HG03025 (cell line): ENCODE measurements around the gene FXYD2.

Source experiments
- ATAC-seq: cut with Tn5 transposase; IDR thresholded peaks from one replicate; pipeline ENCODE4 v1.9.1; 2021; ENCODE audit warnings: mild to moderate bottlenecking, moderate library complexity; ENCODE audit not compliant: unreplicated experiment, low FRiP score

The FXYD2 gene

DNA sequence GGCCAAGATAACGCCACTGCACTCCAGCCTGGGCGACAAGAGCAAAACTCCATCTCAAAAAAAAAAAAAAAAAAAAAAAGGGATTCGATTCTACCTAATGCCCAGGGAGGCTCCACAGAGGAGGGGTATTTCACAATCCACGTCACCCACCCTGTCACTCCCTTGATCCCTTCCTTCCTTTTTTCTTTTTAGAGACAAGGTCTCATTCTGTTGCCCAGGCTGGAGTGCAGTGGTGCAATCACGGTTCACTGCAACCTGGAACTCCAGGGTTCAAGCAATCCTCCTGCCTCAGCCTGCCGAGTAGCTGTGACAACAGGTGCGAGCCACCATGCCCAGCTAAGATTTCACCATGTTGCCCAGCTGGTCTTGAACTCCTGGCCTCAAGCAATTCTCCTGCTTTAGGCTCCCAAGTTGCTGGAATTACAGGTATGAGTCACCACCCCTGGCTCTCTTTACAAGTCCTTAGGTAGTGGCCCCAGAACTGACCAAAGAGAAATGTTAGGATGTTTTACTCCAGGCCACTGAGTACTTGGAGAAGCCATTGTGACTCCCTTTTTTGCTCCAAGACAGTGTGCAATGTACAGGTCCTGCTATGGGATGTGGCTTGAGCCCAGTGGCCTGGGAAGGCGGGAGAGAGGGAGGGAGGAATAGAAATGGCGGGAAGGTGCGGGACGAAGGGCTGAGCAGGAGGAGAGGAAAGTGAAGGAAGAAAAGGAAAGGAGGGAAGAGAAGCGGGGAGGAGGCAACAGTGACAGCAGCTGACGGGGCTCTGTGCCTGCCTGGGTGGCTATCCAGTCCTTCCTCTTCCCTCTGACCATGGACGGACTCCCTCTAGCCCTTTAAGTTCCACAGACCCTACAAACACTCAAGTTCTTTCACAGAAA lies 11.8 kb upstream of the FXYD2 start:
- ATAC-seq = no peak

DNA sequence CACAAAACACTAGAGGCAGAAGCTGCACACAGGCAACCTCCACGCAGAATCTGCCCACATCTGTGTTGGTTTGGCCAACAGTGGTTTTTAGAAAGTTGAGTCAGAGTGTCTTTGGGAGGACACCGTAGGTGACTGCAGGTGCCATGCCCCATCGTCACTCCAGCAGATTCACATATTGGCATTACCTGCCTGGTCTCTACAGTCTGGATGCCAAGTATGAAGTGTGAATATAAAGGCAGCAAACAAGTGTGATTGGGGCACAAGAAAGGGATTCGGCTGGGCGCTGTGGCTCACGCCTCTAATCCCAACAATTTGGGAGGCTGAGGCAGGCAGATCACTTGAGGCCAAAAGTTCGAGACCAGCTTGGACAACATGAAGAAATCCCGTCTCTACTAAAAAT lies 11.0 kb upstream of the FXYD2 start:
- no peak for ATAC-seq

DNA sequence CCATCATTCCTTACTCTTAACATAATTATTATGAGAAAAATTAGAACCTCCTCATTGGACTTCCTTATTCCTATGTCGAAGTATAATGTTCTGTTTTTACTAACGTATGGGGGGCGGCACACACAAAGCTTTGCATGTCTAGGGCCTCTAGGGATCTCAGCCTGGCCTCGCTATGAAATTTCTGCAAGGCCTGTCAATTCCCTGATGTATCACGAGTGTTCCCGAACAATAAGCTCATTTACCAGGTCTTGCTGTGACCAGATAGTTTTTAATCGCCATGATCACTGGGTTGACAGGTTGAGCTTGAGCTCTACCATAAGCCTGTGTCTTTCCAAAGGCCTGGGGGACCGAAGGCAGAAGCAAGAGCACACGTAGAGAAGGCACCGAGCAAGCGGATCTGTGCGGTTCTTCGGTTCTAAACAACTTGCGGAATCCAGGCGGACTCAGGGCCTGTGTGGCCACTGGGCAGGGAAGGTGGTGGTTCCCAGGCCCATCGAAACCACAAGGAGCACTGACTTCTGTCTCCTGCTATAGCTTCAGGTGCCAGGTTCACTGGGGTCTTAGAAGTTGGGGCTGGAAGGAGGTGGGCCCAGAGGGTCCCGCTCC lies 10.4 kb upstream of the FXYD2 start:
- no peak for ATAC-seq

DNA sequence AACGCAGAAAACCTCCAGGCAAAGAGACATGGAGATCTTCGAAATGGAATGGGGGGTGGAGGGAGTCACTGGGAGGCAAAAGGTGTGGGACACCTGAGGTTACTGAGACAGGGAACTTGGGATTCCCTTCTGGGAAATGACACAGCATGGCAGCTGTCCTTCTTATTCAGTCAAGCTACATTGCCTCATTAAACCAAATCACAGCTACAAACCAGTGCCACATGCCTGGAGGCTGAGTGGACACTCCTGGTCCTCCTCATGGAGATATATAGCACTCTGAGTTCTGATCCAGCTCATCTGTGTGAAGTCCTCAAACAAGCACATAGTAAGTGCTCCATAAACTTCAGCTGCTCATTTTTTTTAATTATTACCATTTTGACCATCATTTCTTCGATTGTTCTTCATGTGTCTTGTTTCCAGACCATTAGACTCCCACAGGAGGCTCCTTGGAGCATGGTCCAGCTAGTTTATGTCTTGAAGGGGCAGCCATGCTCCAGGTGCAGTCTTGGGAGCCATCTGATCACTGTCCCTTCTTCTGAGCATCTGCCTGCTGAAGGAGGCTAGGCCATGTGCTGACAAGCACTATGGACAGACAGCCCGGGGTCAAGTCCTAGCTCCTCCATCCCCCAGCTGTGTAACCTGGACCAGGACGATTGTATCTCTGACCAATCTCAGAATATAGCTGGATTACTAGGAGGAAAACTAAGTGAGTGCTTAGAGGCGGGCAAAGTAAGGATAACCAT lies 9.7 kb upstream of the FXYD2 start:
- no peak for ATAC-seq

DNA sequence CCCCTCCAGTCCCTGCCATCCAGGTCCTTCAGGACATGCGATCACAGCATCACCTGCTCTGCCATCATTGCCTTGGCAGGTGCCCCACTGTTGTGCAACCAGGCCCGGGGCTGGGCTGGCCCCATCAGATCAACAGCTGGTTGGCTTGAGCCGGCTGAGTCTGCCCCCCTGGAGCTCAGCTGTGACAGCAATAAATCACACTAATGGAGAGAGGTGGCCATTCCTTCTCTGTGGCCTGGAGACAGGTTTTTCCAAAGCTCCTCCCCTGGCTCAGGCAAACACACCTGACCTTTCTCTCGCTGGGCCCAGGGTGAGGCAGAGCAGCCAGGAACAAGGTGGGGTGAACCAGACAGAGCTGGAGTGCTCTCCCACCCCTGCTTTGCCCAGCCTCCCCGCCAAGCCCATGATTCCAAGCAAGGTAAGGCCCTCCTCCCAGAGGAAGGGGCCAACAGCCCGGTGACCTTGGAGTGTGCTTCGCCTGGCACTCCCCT lies 8.9 kb upstream of the FXYD2 start:
- ATAC-seq = no peak

DNA sequence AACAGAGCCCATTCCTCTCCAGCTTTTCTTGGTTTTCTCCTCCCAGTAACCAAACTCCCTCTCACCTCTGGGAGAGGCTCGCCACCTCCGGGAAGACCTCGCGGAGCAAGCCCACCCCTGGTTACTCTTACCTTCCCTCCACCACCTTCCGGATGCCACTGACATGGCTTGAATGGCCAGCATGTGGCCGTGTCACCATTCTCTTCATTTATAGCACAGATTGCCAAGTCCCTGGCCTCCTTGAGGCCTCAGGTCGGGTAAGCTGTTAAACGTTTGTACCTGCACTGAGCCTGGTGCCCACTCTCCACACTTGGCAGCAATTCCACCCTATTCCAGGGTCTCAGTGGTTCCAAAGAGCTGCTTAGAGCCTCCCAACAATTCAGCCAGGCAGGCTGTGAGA lies 8.0 kb upstream of the FXYD2 start:
- no peak for ATAC-seq

DNA sequence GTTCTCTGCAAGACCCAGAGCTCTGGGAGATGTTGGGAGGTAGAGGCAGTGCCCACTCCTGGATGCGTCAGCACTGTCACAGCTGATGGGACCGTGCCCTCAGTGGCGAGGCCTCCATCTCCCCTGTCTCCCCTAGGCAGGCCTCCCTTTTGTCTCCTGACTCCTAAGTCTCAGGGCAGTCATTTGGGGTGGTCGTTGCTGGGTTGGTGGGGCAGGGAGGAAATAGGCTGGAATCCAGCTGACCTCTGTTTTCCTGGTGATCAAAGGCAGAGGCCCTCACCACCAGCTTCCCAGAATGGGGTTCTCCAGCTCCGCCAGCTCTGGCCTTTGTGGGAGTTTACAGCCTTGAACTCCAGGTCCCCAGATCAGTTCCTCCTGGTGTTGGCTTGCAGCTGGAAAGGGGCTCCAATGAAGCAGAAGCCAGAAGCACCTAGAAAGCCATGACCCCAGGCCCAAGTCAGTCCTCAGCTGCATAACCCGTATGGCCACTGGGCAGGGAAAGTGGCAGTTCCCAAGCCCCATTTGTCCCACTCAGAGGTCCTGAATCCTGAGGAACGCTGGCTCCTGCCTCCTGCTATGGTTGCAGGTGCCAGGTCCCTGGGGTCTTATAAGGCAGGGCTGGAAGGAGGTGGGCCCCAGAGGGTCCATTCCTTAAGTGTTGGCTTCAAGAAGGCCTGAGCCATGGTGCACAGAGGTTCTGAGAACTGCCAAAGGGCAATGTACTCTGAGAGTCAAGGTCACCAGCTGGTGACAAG lies 7.3 kb upstream of the FXYD2 start:
- no peak for ATAC-seq

DNA sequence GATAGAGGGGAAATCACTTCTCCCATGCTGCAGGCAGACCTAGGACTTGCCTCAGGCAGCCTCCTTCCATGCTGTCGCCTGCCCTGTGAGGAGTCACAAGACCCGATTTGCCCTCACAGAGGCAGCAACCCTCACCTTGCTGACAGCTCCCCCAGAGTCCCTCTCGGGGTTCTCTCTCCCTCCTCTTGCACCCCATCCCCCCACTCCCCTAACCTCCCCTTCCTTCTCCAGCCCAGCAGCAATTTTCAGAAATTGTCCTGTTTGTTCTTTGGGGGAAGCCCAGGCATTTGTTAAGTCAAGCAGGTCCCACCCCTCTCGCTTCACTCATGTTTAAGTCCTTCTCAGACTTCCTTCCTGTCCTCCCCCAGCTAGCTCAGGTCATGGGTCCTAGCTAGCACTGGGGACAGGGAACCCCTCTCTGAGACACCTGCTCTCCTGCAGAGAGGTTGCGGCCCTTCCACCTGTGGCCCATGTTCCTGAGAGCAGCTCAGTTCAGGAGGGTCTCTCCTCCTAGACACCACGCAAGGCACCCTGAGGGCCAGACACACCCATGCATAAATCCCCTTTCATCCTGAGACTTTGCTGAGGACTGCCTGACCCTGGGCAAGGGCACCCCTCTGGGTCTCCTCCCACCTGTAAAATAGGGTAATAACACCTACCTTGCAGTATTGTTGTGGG lies 6.3 kb upstream of the FXYD2 start:
- ATAC-seq = no peak

DNA sequence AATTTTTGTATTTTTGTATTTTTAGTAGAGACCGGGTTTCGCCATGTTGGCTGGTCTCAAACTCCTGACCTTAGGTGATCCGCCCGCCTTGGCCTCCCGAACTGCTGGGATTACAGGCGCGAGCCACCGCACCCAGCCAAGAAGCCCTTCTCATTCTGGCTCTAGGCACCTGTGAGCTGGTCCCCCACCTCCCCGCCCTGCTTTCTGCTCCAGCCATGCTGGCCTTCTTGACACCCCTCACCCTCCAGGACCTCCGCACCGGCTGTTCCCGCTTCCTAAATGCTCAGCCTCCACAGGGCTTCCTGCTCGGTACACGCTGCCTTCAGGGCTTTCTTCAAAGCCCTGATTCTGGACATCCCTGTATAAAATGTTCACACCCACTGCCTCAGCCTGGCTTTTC lies 5.5 kb upstream of the FXYD2 start:
- no peak for ATAC-seq

DNA sequence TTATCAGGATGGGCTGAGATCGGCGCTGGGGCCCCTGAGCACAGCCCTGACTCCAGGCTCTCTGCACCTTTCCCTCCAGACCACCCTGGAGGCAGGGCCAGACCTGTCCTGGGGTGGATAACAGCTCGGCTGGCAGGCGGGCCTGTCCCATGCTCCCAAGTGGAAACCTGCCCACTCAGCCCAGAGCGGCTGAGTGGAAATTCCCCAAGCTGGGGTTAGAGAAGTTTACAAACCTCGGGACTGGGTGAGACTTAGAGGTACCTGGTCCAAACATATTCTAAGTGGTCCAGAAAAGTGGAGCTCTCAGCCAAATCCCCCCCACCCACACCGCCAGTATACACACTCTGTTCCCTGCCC lies 4.8 kb upstream of the FXYD2 start:
- ATAC-seq = no peak

DNA sequence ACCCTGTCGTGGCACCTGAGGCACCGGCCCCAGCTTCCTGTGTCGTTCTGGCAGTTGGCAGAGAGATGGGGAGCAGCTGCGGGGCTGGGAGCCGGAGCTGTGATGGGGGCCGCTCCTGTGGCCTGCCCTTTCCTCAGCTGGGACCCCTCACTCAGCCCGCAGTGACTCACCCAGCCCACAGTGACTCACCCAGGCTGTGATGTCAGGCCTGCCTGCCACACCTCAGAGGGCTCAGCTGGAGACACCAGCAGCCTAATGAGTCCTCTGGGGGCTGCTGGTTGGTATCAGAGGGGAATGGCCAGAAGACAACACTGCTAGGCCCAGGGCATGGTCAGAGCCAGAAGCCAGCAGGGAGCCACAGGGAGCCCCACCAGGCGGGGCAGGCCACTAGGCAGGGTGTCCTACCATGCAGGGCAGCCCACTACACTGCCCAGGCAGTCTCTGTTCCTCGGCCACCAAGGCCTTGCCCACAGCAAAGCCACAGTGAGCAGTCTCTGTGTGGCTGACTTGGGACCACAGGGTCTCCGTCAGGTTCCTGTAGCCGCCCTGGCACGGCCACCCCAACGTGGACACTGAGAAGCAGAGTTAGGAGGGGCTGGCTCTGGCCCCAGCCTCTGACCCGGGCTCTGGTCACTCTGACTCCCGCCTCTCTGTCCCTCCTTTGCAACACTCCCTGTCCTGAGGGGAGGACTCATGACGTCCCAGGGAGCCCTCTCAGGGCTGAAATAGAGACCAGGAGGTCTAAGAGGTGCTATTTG lies 4.2 kb upstream of the FXYD2 start:
- no peak for ATAC-seq

DNA sequence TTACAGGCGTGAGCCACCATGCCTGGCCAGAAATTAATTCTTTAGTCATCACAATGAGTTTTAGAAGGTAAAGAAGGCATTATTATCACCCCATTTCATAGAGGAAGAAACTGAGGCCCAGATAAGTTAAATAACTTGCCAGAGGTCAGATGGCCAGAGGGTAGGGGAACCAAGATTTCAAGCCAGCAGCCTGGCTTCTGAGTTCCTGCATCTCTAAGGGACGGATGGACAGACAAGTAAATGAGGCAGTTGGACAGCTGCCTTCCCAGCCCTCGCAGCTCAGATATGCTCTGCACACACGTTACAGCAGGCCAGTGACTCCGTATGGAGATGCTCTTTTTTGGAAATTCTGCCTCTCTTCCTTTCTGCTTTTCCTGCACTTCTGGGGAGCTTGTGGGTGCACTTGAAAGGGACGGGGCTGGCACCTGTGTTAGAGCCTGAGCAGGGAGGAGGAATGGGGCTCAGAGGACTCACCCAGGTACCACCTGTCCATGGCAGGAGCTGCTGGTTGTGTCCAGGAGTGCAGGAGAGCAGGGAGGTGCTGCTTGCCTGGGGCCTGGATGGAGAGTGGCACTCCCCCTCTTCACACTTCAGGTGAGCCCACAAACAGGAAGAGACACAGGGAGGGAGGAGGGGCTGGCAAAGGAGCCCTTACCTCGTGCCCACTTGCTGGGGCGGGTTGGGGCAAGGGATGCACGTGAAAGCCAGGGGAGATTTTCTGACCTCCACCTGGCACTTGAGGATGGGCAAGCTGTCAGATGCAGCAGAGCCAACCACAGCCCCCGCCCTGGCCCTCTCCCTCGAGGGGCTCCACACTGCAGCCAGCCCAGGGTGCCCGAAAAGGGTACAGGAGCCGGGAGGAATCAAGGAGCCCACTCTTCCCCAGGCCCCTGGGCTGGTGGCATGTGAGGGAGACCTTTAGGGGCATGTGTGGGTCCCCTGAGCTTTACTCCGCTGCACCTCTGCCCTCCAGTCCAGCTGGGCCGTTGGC lies 3.3 kb upstream of the FXYD2 start:
- ATAC-seq = no peak

DNA sequence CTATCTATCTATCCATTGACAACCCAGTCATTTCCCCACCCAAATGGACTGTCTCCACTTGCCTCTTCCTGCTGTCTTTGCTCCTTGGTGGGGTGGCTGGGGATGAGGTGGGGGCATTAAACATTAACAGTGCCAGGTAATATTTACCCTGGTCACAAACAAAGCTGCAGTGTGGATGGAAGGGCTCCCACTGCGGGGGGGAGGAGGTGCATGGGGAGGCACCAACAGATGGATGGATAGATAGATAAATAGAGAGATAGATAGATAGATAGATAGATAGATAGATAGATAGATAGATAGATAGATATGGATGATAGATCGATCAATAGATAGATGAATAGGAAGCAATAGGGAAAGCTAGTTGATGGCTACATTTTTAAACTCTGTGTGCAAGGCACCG lies 2.3 kb upstream of the FXYD2 start:
- ATAC-seq = no peak

DNA sequence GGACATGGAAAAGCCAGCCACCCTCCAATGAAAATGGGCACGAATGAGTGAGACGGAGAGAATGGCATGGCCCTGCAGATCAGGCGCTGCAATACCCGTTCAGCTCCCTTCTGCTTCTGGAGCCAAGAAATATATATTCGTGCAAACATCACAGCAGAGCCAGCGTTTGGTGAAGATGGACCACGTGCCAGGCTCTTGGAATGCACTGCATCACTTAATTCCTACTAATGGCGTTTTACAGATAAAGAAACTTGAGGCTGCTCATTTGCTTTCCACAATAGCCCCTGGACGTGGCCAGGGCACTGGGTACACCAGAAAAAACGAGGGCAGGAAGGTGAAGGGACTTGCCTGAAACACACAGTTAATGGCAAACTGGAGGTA lies 1.6 kb upstream of the FXYD2 start:
- ATAC-seq = no peak

DNA sequence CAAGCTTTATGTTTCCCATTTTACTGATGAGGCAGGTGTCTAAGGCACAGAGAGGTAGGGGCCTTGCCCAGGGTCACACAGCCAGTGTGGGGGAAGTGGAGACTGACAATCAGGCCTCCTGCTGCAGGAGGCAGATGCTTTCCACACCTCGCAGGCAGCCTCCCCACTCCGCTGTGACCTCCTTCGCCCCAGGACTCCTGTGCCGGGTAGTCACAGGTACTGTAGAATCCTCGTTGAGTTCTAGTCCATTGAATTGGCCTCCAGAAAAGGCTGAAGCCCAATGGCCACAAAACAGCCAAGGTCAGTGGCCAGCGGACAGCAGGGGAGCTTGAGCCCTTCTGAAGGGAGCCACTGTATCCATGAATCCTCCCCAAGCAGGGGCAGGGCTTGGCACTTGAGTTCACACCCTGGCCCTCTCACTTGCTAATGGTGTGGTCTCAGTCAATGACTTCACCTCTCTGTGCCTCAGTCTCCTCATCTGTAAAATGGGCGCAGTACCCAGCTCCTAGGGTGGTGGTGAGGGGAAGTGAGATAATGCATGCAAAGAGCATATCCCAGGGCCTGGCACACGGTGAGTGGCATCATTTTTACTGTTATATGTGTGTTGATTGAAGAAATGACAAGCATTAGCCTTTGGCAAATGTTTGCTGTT lies 1.1 kb upstream of the FXYD2 start:
- ATAC-seq = no peak

DNA sequence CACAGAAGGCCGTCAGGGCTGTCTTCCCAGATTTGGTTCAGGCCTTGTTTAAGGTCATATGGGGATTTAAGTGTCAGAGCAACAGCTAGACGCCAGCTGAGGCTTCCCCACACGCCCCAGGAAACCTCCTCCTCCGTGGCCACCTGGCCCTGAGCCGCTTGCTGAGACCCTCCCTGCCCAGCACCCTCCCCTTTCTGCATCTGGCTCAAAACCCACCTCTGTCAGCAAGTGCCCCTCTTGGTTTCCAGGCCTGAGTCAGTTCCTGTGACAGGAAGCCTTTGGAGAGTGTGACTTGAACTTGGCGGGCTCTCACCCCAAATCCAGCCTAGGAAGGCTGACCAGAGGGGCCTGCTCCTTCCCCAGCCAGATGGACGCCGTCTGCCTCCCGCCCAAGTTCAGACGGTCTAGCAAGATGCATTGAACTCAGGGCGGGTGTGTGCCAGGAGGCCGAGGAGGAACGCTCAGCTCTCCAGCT lies 561 bp downstream of the FXYD2 start:
- no peak for ATAC-seq

DNA sequence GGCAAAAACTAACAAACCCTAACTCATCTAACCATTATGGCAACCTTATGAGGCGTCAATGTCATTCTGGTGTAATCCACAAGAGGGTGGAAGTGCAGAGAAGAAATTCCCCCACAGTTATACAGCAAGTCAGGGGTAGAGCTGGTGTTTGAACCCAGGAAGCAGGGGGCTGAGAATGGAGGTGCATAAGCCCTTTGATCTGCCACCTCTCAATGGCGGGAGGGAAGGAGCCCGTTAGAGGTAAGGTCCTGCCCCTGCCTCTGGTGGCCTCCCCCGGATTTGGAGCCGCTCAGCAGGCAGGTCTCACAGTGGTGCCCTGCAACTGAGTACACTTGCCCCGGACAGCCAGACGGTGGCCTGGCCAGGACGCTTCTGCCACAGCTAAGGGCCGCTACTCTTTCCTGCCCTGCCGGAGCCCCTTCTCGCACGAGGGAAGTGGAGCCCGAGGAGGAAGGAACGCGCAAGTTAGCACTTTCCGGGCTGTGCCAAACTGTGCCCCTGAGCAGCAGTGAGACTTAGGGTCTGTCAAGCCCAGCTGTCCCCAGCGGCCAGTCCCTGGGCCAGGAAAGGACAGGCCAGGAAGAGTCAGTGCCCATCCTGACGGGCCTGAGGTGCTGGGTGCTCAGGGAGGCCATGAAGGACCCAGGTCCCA lies 1.1 kb downstream of the FXYD2 start:
- no peak for ATAC-seq
